ENCODE data around the gene NAA35. TPM values are rescaled to one million over a fixed set of nuclear protein-coding genes. Genes with fewer than 3 reads are reported as not detected.

The NAA35 gene
- total and polyA plus RNA-seq, 2 of the 8 experiments (the other 6 are each of a cell fraction or from before 2014, with no cell fraction given) = 12.9 to 35.2 TPM

DNA sequence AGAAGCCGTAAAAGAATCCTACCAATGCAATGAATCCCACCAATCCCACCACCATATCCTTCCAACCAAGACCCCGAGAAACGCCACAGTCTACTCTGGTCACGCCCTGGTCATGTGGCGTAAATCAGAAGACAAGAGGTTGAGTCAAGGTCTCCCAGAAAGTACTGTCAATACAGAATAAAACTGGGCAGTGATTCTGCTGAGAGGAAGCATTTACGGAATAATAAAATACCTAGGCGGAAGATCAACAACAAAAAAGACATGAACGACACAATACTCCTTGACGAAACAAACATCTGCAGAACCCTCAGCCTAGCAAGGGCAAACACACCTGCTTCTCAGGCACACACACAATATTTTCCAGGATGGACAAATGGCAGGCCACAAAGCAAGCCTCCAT is 95.6 kb downstream of the NAA35 start:
- ChIA-PET CTCF (ENCODE audit: partially characterized antibody) (interaction anchor here (1.0 to 1.9 kb wide), 4 partner anchors 9 to 210 kb away, joined by 3 to 10 read pairs (median 4); no protein-coding TSS in a partner anchor), POLR2A (ENCODE audit: partially characterized antibody) (no interaction called here)
- no peak overlapping the region for H2BK120ac ChIP-seq (replicated peaks; ENCODE audit: low read depth, low read length)
- H3K4me3 ChIP-seq (ENCODE audit: extremely low read depth in 1 of 4, insufficient read depth in 2 of 4, low read depth in 3 of 4, low read length in 4 of 4) = no peak overlapping the region
- no peak overlapping the region for H4K5ac ChIP-seq (ENCODE audit: insufficient read length, low read depth, low read length)
- 91% methylated on average over 9 of the region's 9 CpGs; no CpG with 5 or more reads in 1 of the 2 experiments for WGBS, 2 experiments (ENCODE audit: extremely low coverage in 1 of 2, insufficient coverage in 1 of 2, insufficient read length in 1 of 2, insufficient replicate concordance in 2 of 2, low coverage in 1 of 2, low lambda C conversion rate in 2 of 2, missing lambda C conversion rate in 1 of 2)
- H2AFZ ChIP-seq (ENCODE audit: low read length) = no peak overlapping the region
- H3K23ac ChIP-seq (ENCODE audit: insufficient read length) = no peak overlapping the region
- TF ChIP-seq JUND (IDR thresholded peaks at IDR 0.05; ENCODE audit: low read length) (no peak), POLR2A (IDR thresholded peaks at IDR 0.05; ENCODE audit: control extremely low read depth in 1 of 2, low read depth in 2 of 2, low read length in 2 of 2) (no peak), HDAC2 (IDR thresholded peaks at IDR 0.05; ENCODE audit: borderline replicate concordance in 1 of 2, low read depth in 2 of 2, low read length in 2 of 2) (no peak), MAFK (IDR thresholded peaks at IDR 0.05; ENCODE audit: low read depth, low read length) (no peak), SAP30 (IDR thresholded peaks at IDR 0.05; ENCODE audit: insufficient read depth, insufficient replicate concordance, low read length) (no peak)
- no peak overlapping the region for H3K4me2 ChIP-seq (ENCODE audit: insufficient read depth in 1 of 2, low read depth in 2 of 2, low read length in 2 of 2)
- H2BK5ac ChIP-seq (ENCODE audit: low read depth, low read length) = no peak overlapping the region
- FAIRE-seq (no peak), DNase-seq (ENCODE audit: low read depth in 1 of 2, low spot score in 2 of 2) (no peak)
- no peak overlapping the region for H3K56ac ChIP-seq (replicated peaks; ENCODE audit: insufficient read length, low read depth, low read length)
- H3K27me3 ChIP-seq (replicated peaks in 1 of 4; ENCODE audit: control insufficient read depth in 3 of 4, extremely low read depth in 1 of 4, insufficient read depth in 3 of 4, low read length in 3 of 4) = no peaks in the 10 kb centered on the region
- no peak overlapping the region for H3K18ac ChIP-seq (ENCODE audit: extremely low read depth, low read length)
- H4K20me1 ChIP-seq (replicated peaks in 1 of 2; ENCODE audit: control insufficient read depth in 1 of 2, insufficient read depth in 2 of 2, low read length in 2 of 2) = peaks cover 0 to 4% of the 10 kb centered on the region in 2 experiments
- no peak overlapping the region for H3K14ac ChIP-seq (ENCODE audit: insufficient read length)
- H3K23me2 ChIP-seq (ENCODE audit: low read depth, low read length) = no peaks in the 10 kb centered on the region
- H4K91ac ChIP-seq (replicated peaks; ENCODE audit: insufficient read length, low read length) = no peak overlapping the region
- H3K27ac ChIP-seq (ENCODE audit: low read depth, low read length) = no peak overlapping the region
- no peak overlapping the region for H3K9ac ChIP-seq (replicated peaks in 1 of 4; ENCODE audit: extremely low read depth in 1 of 4, low read depth in 3 of 4, low read length in 3 of 4)
- no peak overlapping the region for H2AK5ac ChIP-seq (ENCODE audit: low read depth, low read length)
- no peak overlapping the region for H2BK20ac ChIP-seq (ENCODE audit: low read length)
- no peak overlapping the region for H2BK12ac ChIP-seq (ENCODE audit: low read depth, low read length)
- peaks cover 0 to 5% (median under 1%) of the 10 kb centered on the region in 4 experiments; a peak in 3 of 7 replicates for H3K4me1 ChIP-seq (replicated peaks in 1 of 4; ENCODE audit: control insufficient read depth in 3 of 4, insufficient read depth in 4 of 4, low read length in 3 of 4)
- H3K79me2 ChIP-seq (ENCODE audit: control insufficient read depth in 1 of 2, insufficient read depth in 2 of 2, low read length in 2 of 2) = no peaks in the 10 kb centered on the region
- no peaks in the 10 kb centered on the region for H3K79me1 ChIP-seq (ENCODE audit: low read depth, low read length)
- H2BK15ac ChIP-seq (ENCODE audit: low read length) = no peak overlapping the region
- no peaks in the 10 kb centered on the region for H3K9me3 ChIP-seq (ENCODE audit: insufficient read depth in 2 of 2, low read depth in 1 of 2, low read length in 1 of 2)
- H3K4ac ChIP-seq (replicated peaks; ENCODE audit: insufficient read length, low read depth, low read length) = no peak overlapping the region
- peaks cover 5 to 28% (median 18%) of the 10 kb centered on the region in 4 experiments; a peak in 6 of 8 replicates for H3K36me3 ChIP-seq (ENCODE audit: control insufficient read depth in 2 of 4, insufficient read depth in 4 of 4, low read length in 3 of 4)
- no peak overlapping the region for H4K8ac ChIP-seq (ENCODE audit: extremely low read depth, insufficient read depth, low read length)
